ENCODE data around the gene SLC23A1.
"Not testable (repeated sequence)": the region's sequence is repeated elsewhere in the genome, so short reads cannot be mapped to it uniquely, and the experiment has no call there.

SLC23A1 gene

GRCh38 chr5:139347863-139348262 lies 35.2 kb downstream of the SLC23A1 start:
- H3K4me3 ChIP-seq (ENCODE audit: low read length in 2 of 2); H4K8ac ChIP-seq (ENCODE audit: low read depth, low read length): not testable (repeated sequence)
- no CpG with 5 or more reads among the region's 9 CpGs for WGBS, 2 donors (ENCODE audit: extremely low coverage in 2 of 2, insufficient read length in 2 of 2, insufficient replicate concordance in 1 of 2)

GRCh38 chr5:139345442-139345841 lies 37.7 kb downstream of the SLC23A1 start:
- H3K23ac ChIP-seq (ENCODE audit: low read depth, low read length, poor library complexity); H2BK12ac ChIP-seq (ENCODE audit: low read length); H2AK5ac ChIP-seq (ENCODE audit: low read depth, low read length); H2BK120ac ChIP-seq (ENCODE audit: low read depth, low read length); H3K4me3 ChIP-seq (ENCODE audit: low read length in 2 of 2); H3K18ac ChIP-seq (ENCODE audit: low read length); H2BK5ac ChIP-seq (ENCODE audit: low read length); H3K4me1 ChIP-seq (ENCODE audit: control insufficient read depth in 2 of 2, insufficient read depth in 1 of 2, low read depth in 1 of 2, low read length in 2 of 2); H3K27me3 ChIP-seq (ENCODE audit: control insufficient read depth in 3 of 3, insufficient read depth in 3 of 3, low read depth in 1 of 3, low read length in 3 of 3); H3K27ac ChIP-seq (replicated peaks; ENCODE audit: low read length); H3K79me1 ChIP-seq (ENCODE audit: low read depth, low read length); H2AFZ ChIP-seq (ENCODE audit: low read length); H3K4ac ChIP-seq (ENCODE audit: low read length); H3K14ac ChIP-seq (ENCODE audit: low read length); H3K4me2 ChIP-seq (ENCODE audit: insufficient read depth, low read length, poor library complexity, severe bottlenecking); H2BK15ac ChIP-seq (ENCODE audit: low read length); H3K9ac ChIP-seq (ENCODE audit: low read depth, low read length, poor library complexity); H4K8ac ChIP-seq (ENCODE audit: low read depth, low read length); DNase-seq (ENCODE audit: low spot score); H4K91ac ChIP-seq (ENCODE audit: low read depth, low read length, poor library complexity): not testable (repeated sequence)
- Histone ChIP-seq H3K36me3 (replicated peaks in 1 of 2; ENCODE audit: control insufficient read depth in 2 of 2, insufficient read depth in 2 of 2, low read length in 2 of 2) (peaks cover 5 to 59% of the 10 kb centered on the region in 2 donors), H3K9me3 (replicated peaks in 1 of 2; ENCODE audit: control insufficient read depth in 2 of 2, insufficient read depth in 1 of 2, low read depth in 1 of 2, low read length in 2 of 2) (peaks cover 0 to 19% of the 10 kb centered on the region in 2 donors)
- WGBS, 2 donors (ENCODE audit: extremely low coverage in 2 of 2, insufficient read length in 2 of 2, insufficient replicate concordance in 1 of 2), result no CpG with 5 or more reads among the region's 8 CpGs

More at GRCh38 chr5:139347863-139348262, 35.2 kb downstream of the SLC23A1 start:
- peaks cover 0 to 19% of the 10 kb centered on the region in 2 donors for H3K9me3 ChIP-seq (replicated peaks in 1 of 2; ENCODE audit: control insufficient read depth in 2 of 2, insufficient read depth in 1 of 2, low read depth in 1 of 2, low read length in 2 of 2)
- not testable (repeated sequence) for H2BK12ac ChIP-seq (ENCODE audit: low read length); H3K14ac ChIP-seq (ENCODE audit: low read length); H3K18ac ChIP-seq (ENCODE audit: low read length); H3K4me1 ChIP-seq (ENCODE audit: control insufficient read depth in 2 of 2, insufficient read depth in 1 of 2, low read depth in 1 of 2, low read length in 2 of 2); H3K4ac ChIP-seq (ENCODE audit: low read length); H2BK15ac ChIP-seq (ENCODE audit: low read length); H3K9ac ChIP-seq (ENCODE audit: low read depth, low read length, poor library complexity); H2BK120ac ChIP-seq (ENCODE audit: low read depth, low read length); H3K4me2 ChIP-seq (ENCODE audit: insufficient read depth, low read length, poor library complexity, severe bottlenecking); H2AFZ ChIP-seq (ENCODE audit: low read length); DNase-seq (ENCODE audit: low spot score); H3K27me3 ChIP-seq (ENCODE audit: control insufficient read depth in 3 of 3, insufficient read depth in 3 of 3, low read depth in 1 of 3, low read length in 3 of 3); H2BK5ac ChIP-seq (ENCODE audit: low read length); H3K27ac ChIP-seq (replicated peaks; ENCODE audit: low read length); H3K79me1 ChIP-seq (ENCODE audit: low read depth, low read length); H2AK5ac ChIP-seq (ENCODE audit: low read depth, low read length); H3K23ac ChIP-seq (ENCODE audit: low read depth, low read length, poor library complexity); H4K91ac ChIP-seq (ENCODE audit: low read depth, low read length, poor library complexity)
- peaks cover 8 to 82% of the 10 kb centered on the region in 2 donors for H3K36me3 ChIP-seq (replicated peaks in 1 of 2; ENCODE audit: control insufficient read depth in 2 of 2, insufficient read depth in 2 of 2, low read length in 2 of 2)

- Histone ChIP-seq H2AK5ac (ENCODE audit: low read depth, low read length) (no peak overlapping the region), H3K36me3 (replicated peaks in 1 of 2; ENCODE audit: control insufficient read depth in 2 of 2, insufficient read depth in 2 of 2, low read length in 2 of 2) (peaks cover 5 to 52% of the 10 kb centered on the region in 2 donors), H3K9ac (ENCODE audit: low read depth, low read length, poor library complexity) (no peak overlapping the region), H3K4me2 (ENCODE audit: insufficient read depth, low read length, poor library complexity, severe bottlenecking) (no peak overlapping the region), H3K14ac (ENCODE audit: low read length) (no peak overlapping the region), H2BK120ac (ENCODE audit: low read depth, low read length) (no peak overlapping the region), H3K27ac (replicated peaks; ENCODE audit: low read length) (no peak overlapping the region), H3K23ac (ENCODE audit: low read depth, low read length, poor library complexity) (no peak overlapping the region), H3K4me1 (ENCODE audit: control insufficient read depth in 2 of 2, insufficient read depth in 1 of 2, low read depth in 1 of 2, low read length in 2 of 2) (peaks cover 1 to 8% of the 10 kb centered on the region in 2 donors), H2AFZ (ENCODE audit: low read length) (no peak overlapping the region), H2BK15ac (ENCODE audit: low read length) (no peak overlapping the region), H3K4me3 (ENCODE audit: low read length in 2 of 2) (no peak overlapping the region), H2BK12ac (ENCODE audit: low read length) (no peak overlapping the region), H3K27me3 (ENCODE audit: control insufficient read depth in 3 of 3, insufficient read depth in 3 of 3, low read depth in 1 of 3, low read length in 3 of 3) (no peaks in the 10 kb centered on the region), H4K91ac (ENCODE audit: low read depth, low read length, poor library complexity) (no peak overlapping the region), H2BK5ac (ENCODE audit: low read length) (no peak overlapping the region), H4K8ac (ENCODE audit: low read depth, low read length) (no peak overlapping the region), H3K18ac (ENCODE audit: low read length) (no peak overlapping the region), H3K9me3 (replicated peaks in 1 of 2; ENCODE audit: control insufficient read depth in 2 of 2, insufficient read depth in 1 of 2, low read depth in 1 of 2, low read length in 2 of 2) (peaks cover 0 to 19% of the 10 kb centered on the region in 2 donors), H3K4ac (ENCODE audit: low read length) (no peak overlapping the region), H3K79me1 (ENCODE audit: low read depth, low read length) (peaks cover 7% of the 10 kb centered on the region)
- no peak for DNase-seq (ENCODE audit: low spot score)
- no CpG with 5 or more reads among the region's 2 CpGs for WGBS, 2 donors (ENCODE audit: extremely low coverage in 2 of 2, insufficient read length in 2 of 2, insufficient replicate concordance in 1 of 2)
These were observed 38.9 kb downstream of the SLC23A1 start for GRCh38 chr5:139344177-139344576.

GRCh38 chr5:139343476-139343875 lies 39.6 kb downstream of the SLC23A1 start:
- no peak overlapping the region for H3K14ac ChIP-seq (ENCODE audit: low read length)
- no peak overlapping the region for H2AFZ ChIP-seq (ENCODE audit: low read length)
- H3K18ac ChIP-seq (ENCODE audit: low read length), result no peak overlapping the region
- peak overlapping the region in 1 of 2 donors; percentile 94 for H3K4me3 ChIP-seq (ENCODE audit: low read length in 2 of 2)
- no peak for DNase-seq (ENCODE audit: low spot score)
- no peak overlapping the region for H2BK15ac ChIP-seq (ENCODE audit: low read length)
- H2BK12ac ChIP-seq (ENCODE audit: low read length), result no peak overlapping the region
- no peak overlapping the region for H3K27ac ChIP-seq (replicated peaks; ENCODE audit: low read length)
- H3K9ac ChIP-seq (ENCODE audit: low read depth, low read length, poor library complexity), result no peak overlapping the region
- H2AK5ac ChIP-seq (ENCODE audit: low read depth, low read length), result no peak overlapping the region
- no peaks in the 10 kb centered on the region for H3K27me3 ChIP-seq (ENCODE audit: control insufficient read depth in 3 of 3, insufficient read depth in 3 of 3, low read depth in 1 of 3, low read length in 3 of 3)
- H4K91ac ChIP-seq (ENCODE audit: low read depth, low read length, poor library complexity), result no peak overlapping the region
- no peak overlapping the region for H2BK5ac ChIP-seq (ENCODE audit: low read length)
- H3K23ac ChIP-seq (ENCODE audit: low read depth, low read length, poor library complexity), result no peak overlapping the region
- no CpG with 5 or more reads among the region's 9 CpGs for WGBS, 2 donors (ENCODE audit: extremely low coverage in 2 of 2, insufficient read length in 2 of 2, insufficient replicate concordance in 1 of 2)
- peak overlapping the region; percentile 43 for H3K4me2 ChIP-seq (ENCODE audit: insufficient read depth, low read length, poor library complexity, severe bottlenecking)
- peaks cover 5 to 48% of the 10 kb centered on the region in 2 donors for H3K36me3 ChIP-seq (replicated peaks in 1 of 2; ENCODE audit: control insufficient read depth in 2 of 2, insufficient read depth in 2 of 2, low read length in 2 of 2)
- H2BK120ac ChIP-seq (ENCODE audit: low read depth, low read length), result no peak overlapping the region
- peaks cover 7% of the 10 kb centered on the region for H3K79me1 ChIP-seq (ENCODE audit: low read depth, low read length)
- no peak overlapping the region for H3K4ac ChIP-seq (ENCODE audit: low read length)
- H3K4me1 ChIP-seq (ENCODE audit: control insufficient read depth in 2 of 2, insufficient read depth in 1 of 2, low read depth in 1 of 2, low read length in 2 of 2), result peaks cover 1 to 8% of the 10 kb centered on the region in 2 donors
- H4K8ac ChIP-seq (ENCODE audit: low read depth, low read length), result no peak overlapping the region
- H3K9me3 ChIP-seq (replicated peaks in 1 of 2; ENCODE audit: control insufficient read depth in 2 of 2, insufficient read depth in 1 of 2, low read depth in 1 of 2, low read length in 2 of 2), result peaks cover 0 to 19% of the 10 kb centered on the region in 2 donors
